ENCODE data around the gene SSBP3. TPM values are rescaled to one million over a fixed set of nuclear protein-coding genes. Genes with fewer than 3 reads are reported as not detected.

Gene SSBP3
- total RNA-seq, 1 donor from 2014 or later = 47.3 TPM

GRCh38 chr1:54176621-54177327 is 229.4 kb downstream of the SSBP3 start:
- no peak for DNase-seq (ENCODE audit: low spot score)

Other genes starting within 250 kb of the SSBP3 start
- gene CYB5RL, start 206.4 kb downstream of the SSBP3 start, total RNA-seq = 6.7 TPM
- gene MRPL37, start 206.2 kb downstream of the SSBP3 start, total RNA-seq = 50.9 TPM
- 53.7 TPM for gene ACOT11, start 141.8 kb upstream of the SSBP3 start, total RNA-seq
- gene FAM151A, start 217.1 kb upstream of the SSBP3 start, total RNA-seq = not detected
- 25.2 TPM for gene MROH7, start 235.4 kb upstream of the SSBP3 start, total RNA-seq